Tibial nerve (tissue), 3 donors: Measurements from ENCODE around the gene ILKAP.

Source experiments
- CTCF ChIP-seq, 5 experiments: fragments of 200-600 bp in 3 of 5; fragments of 450-650 bp in 2 of 5; sonication (generic) in 3 of 5; IDR thresholded peaks; one replicate each; pipeline ENCODE4 v1.5.1; 2016 to 2019; ENCODE audit warnings: antibody characterized with exemption in 5 of 5, mild to moderate bottlenecking in 3 of 5, moderate library complexity in 2 of 5
- POLR2A ChIP-seq, 2 donors: fragments of 450-650 bp; IDR thresholded peaks; one replicate each; pipeline ENCODE4 v1.6.1; 2017; ENCODE audit warnings: antibody characterized with exemption in 2 of 2, mild to moderate bottlenecking in 2 of 2, moderate library complexity in 2 of 2

GRCh38 chr2:238231251-238231793 lies 27.8 kb upstream of the ILKAP start:
- TF ChIP-seq CTCF (IDR thresholded peaks at IDR 0.05), result peak in 2 of 5 experiments; percentile 5 to 27
- TF ChIP-seq POLR2A (IDR thresholded peaks at IDR 0.05), result peak; percentile 35 to 63
